Keratinocyte (primary cell): ENCODE measurements around the gene RTCA. TPM values are rescaled to one million over a fixed set of nuclear protein-coding genes. Genes with fewer than 3 reads are reported as not detected.

Experiments used
- DNase-seq: peaks from one replicate; pipeline ENCODE4 v3.0.0-alpha.2; 2011; ENCODE audit warnings: low read depth, missing footprints, low spot score
- FAIRE-seq: peaks from 2 replicates; lab custom pipeline; 2011; peaks lifted over from hg19 to GRCh38; lab: Jason Lieb, UNC
- H2AFZ ChIP-seq: 2 replicates; pipeline ENCODE4 v1.6.0; 2012; ENCODE audit warnings: low read length, control low read depth, inconsistent platforms; ENCODE audit not compliant: control insufficient read depth
- H3K27ac ChIP-seq: 2 replicates; pipeline ENCODE4 v1.5.1; 2011; ENCODE audit warnings: low read length; ENCODE audit not compliant: control insufficient read depth, insufficient read depth
- H3K27me3 ChIP-seq: 3 replicates; pipeline ENCODE4 v1.6.0; 2011; ENCODE audit warnings: low read length; ENCODE audit not compliant: control insufficient read depth, insufficient read depth; ENCODE audit errors: extremely low read depth
- H3K36me3 ChIP-seq, 2 experiments: 2 replicates in 1 of 2; 3 replicates in 1 of 2; pipeline ENCODE4 v1.5.1; 2011; ENCODE audit warnings: low read length in 2 of 2, mild to moderate bottlenecking in 1 of 2; ENCODE audit not compliant: control insufficient read depth in 2 of 2, insufficient read depth in 2 of 2; ENCODE audit errors: extremely low read depth in 1 of 2
- H3K4me1 ChIP-seq: 3 replicates; pipeline ENCODE4 v1.5.1; 2011; ENCODE audit warnings: low read length; ENCODE audit not compliant: control insufficient read depth, insufficient read depth; ENCODE audit errors: extremely low read depth
- H3K4me2 ChIP-seq: 3 replicates; pipeline ENCODE4 v1.6.0; 2011; ENCODE audit warnings: low read depth, low read length; ENCODE audit not compliant: control insufficient read depth, insufficient read depth; ENCODE audit errors: extremely low read depth
- H3K4me3 ChIP-seq, 3 experiments: fragments of 200-600 bp in 1 of 3; sonication (generic) in 1 of 3; 2 replicates in 2 of 3; 3 replicates in 1 of 3; pipeline ENCODE4 v1.5.1; 2011 to 2016; ENCODE audit warnings: low read length in 3 of 3, mild to moderate bottlenecking in 3 of 3, control low read depth in 2 of 3, inconsistent platforms in 1 of 3, low read depth in 1 of 3, mixed read lengths in 1 of 3, mixed run types in 1 of 3, moderate library complexity in 1 of 3; ENCODE audit not compliant: control insufficient read depth in 2 of 3, insufficient read depth in 2 of 3; ENCODE audit errors: extremely low read depth in 1 of 3
- H3K79me2 ChIP-seq: 2 replicates; pipeline ENCODE4 v1.6.0; 2012; ENCODE audit warnings: low read length; ENCODE audit not compliant: control insufficient read depth, insufficient read depth
- H3K9ac ChIP-seq: 3 replicates; pipeline ENCODE4 v1.6.0; 2011; ENCODE audit warnings: low read length; ENCODE audit not compliant: control insufficient read depth, insufficient read depth; ENCODE audit errors: extremely low read depth
- H3K9me1 ChIP-seq: 3 replicates; pipeline ENCODE4 v1.6.0; 2011; ENCODE audit warnings: low read length; ENCODE audit not compliant: control insufficient read depth, insufficient read depth; ENCODE audit errors: extremely low read depth
- H3K9me3 ChIP-seq: 2 replicates; pipeline ENCODE4 v1.5.1; 2012; ENCODE audit warnings: low read depth, low read length; ENCODE audit not compliant: control insufficient read depth
- H4K20me1 ChIP-seq: 3 replicates; pipeline ENCODE4 v1.6.0; 2011; ENCODE audit warnings: low read length; ENCODE audit not compliant: control insufficient read depth, insufficient read depth; ENCODE audit errors: extremely low read depth
- CTCF ChIP-seq, 3 experiments: IDR thresholded peaks in 1 of 3; conservative IDR thresholded peaks in 1 of 3; optimal IDR thresholded peaks in 1 of 3; 2 replicates in 2 of 3; 3 replicates in 1 of 3; pipeline versions ENCODE3 to v1.5.1; 2011; ENCODE audit warnings: low read length in 3 of 3, mild to moderate bottlenecking in 3 of 3, moderate library complexity in 2 of 3, control low read depth in 1 of 3, inconsistent platforms in 1 of 3; ENCODE audit not compliant: insufficient read depth in 2 of 3; ENCODE audit errors: extremely low read depth in 1 of 3
- EZH2 ChIP-seq: IDR thresholded peaks from one replicate; pipeline ENCODE4 v1.6.1; 2012; ENCODE audit warnings: inconsistent platforms, mild to moderate bottlenecking, low read length, moderate library complexity
- dilution Hi-C: fragments of 300-500 bp; cut with MboI; formaldehyde crosslinking; loops from one replicate; pipeline ENCODE4 v1.7.0; 2020; ENCODE audit warnings: low sequenced_read_pairs; ENCODE audit not compliant: extremely low pct_ligation_motif_present
- polyA plus RNA-seq, 5 experiments: library from polyadenylated mRNA; depleted of rRNA in 3 of 5; stranded (reverse) in 3 of 5; stranded (forward) in 1 of 5; unstranded in 1 of 5; fragments of >200 nt; gene quantifications; 1 replicate in 1 of 5; 2 replicates in 3 of 5; 3 replicates in 1 of 5; pipeline versions ENCODE4 v1.2.1 to v1.2.3, GENCODE V29; 2011 to 2012; ENCODE audit warnings: missing spikeins in 2 of 5, low read depth in 1 of 5, low replicate concordance in 1 of 5

The RTCA gene
- polyA plus RNA-seq, 1 donor (not counting 4 experiments of a cell fraction or from before 2014, with no cell fraction given), result 52.0 TPM

- Histone ChIP-seq H4K20me1 (no peaks in the 10 kb centered on the region), H3K27me3 (no peaks in the 10 kb centered on the region), H3K4me2 (no peak overlapping the region), H3K9ac (no peak overlapping the region), H3K4me1 (no peaks in the 10 kb centered on the region), H3K4me3 (no peak overlapping the region), H3K27ac (no peak overlapping the region), H3K9me1 (no peaks in the 10 kb centered on the region), H2AFZ (no peak overlapping the region), H3K36me3 (no peaks in the 10 kb centered on the region), H3K79me2 (no peaks in the 10 kb centered on the region), H3K9me3 (no peaks in the 10 kb centered on the region)
- DNase-seq, result no peak
- FAIRE-seq, result no peak
- dilution Hi-C loops, result no loop called here
- TF ChIP-seq EZH2 (no peak), CTCF (optimal IDR thresholded peaks at IDR 0.05 in 1 of 3, IDR thresholded peaks at IDR 0.05 in 1 of 3, conservative IDR thresholded peaks at IDR 0.05 in 1 of 3; ENCODE audit: extremely low read depth in 1 of 3, insufficient read depth in 2 of 3, low read length in 3 of 3) (no peak)
Observed at GRCh38 chr1:100322436-100323211, 56.6 kb downstream of the RTCA start.

- H3K9me1 ChIP-seq, result no peaks in the 10 kb centered on the region
- no peak overlapping the region for H3K27ac ChIP-seq
- no peak overlapping the region for H3K4me3 ChIP-seq
- no peak overlapping the region for H2AFZ ChIP-seq
- no peaks in the 10 kb centered on the region for H3K79me2 ChIP-seq
- H3K36me3 ChIP-seq, result no peaks in the 10 kb centered on the region
- TF ChIP-seq CTCF (optimal IDR thresholded peaks at IDR 0.05 in 1 of 3, IDR thresholded peaks at IDR 0.05 in 1 of 3, conservative IDR thresholded peaks at IDR 0.05 in 1 of 3; ENCODE audit: extremely low read depth in 1 of 3, insufficient read depth in 2 of 3, low read length in 3 of 3), result no peak
- no peak for TF ChIP-seq EZH2
- no peak for DNase-seq
- H3K9ac ChIP-seq, result no peak overlapping the region
- dilution Hi-C loops, result no loop called here
- no peaks in the 10 kb centered on the region for H3K9me3 ChIP-seq
- no peak overlapping the region for H3K4me2 ChIP-seq
- no peaks in the 10 kb centered on the region for H3K4me1 ChIP-seq
- H3K27me3 ChIP-seq, result no peaks in the 10 kb centered on the region
- no peak for FAIRE-seq
- no peaks in the 10 kb centered on the region for H4K20me1 ChIP-seq
Observed at GRCh38 chr1:100323419-100324106, 57.5 kb downstream of the RTCA start.
